K562 (cell line): Measurements from ENCODE around the gene KSR2. TPM values are rescaled to one million over a fixed set of nuclear protein-coding genes. Genes with fewer than 3 reads are reported as not detected.

Experiments
- ATAC-seq: fragments of 200-7000 bp; cut with Tn5 transposase; 3 replicates; pipeline ENCODE4 v1.9.1; 2020; ENCODE audit warnings: moderate library complexity
- BruUV-seq: library from RNA; stranded (reverse); fragments of 400-500 nt; replicated peaks from 2 replicates; lab custom pipeline; 2021; lab: Mats Ljungman, UMichigan
- CTCF ChIA-PET: fragments of 300-600 bp; formaldehyde crosslinking; extraction: SDS; loops from one replicate; lab custom pipeline; 2021; ENCODE audit warnings: low intra/inter-chr PET ratio; lab: Yijun Ruan, JAX
- POLR2A ChIA-PET: fragments of 300-600, 350-650 bp; sonication (Branson Sonifier 250); formaldehyde crosslinking; extraction: SDS; loops from one replicate; lab custom pipeline; 2021; ENCODE audit warnings: antibody characterized with exemption, inconsistent platforms; lab: Yijun Ruan, JAX
- DNase-seq, 4 experiments: peaks; one replicate each; pipeline versions ENCODE4 v3.0.0 to v3.0.0-alpha.2; 2011 to 2018; ENCODE audit warnings: low spot score in 3 of 4, mixed read lengths in 3 of 4; ENCODE audit errors: extremely low read depth in 1 of 4
- FAIRE-seq: peaks from 2 replicates; lab custom pipeline; 2011; peaks lifted over from hg19 to GRCh38; lab: Jason Lieb, UNC
- H2AFZ ChIP-seq: 2 replicates; pipeline ENCODE4 v1.6.0; 2011; ENCODE audit warnings: low read depth, low read length, control low read depth, inconsistent platforms
- H3K27ac ChIP-seq: fragments of 200-600 bp; 3 replicates; pipeline ENCODE4 v1.8.0; 2011; ENCODE audit warnings: low read depth, mild to moderate bottlenecking, control low read depth, inconsistent platforms, low read length, moderate library complexity, mixed read lengths; ENCODE audit errors: extremely low read depth
- H3K27me3 ChIP-seq, 2 experiments: fragments of 300-600 bp in 1 of 2; 2 replicates in 1 of 2; 3 replicates in 1 of 2; pipeline versions ENCODE4 v1.6.0 to v1.8.0; 2011; ENCODE audit warnings: inconsistent platforms in 2 of 2, low read length in 2 of 2, mild to moderate bottlenecking in 1 of 2, mixed read lengths in 1 of 2, moderate library complexity in 1 of 2; ENCODE audit not compliant: control insufficient read depth in 2 of 2, insufficient read depth in 2 of 2
- H3K36me3 ChIP-seq: fragments of 300-600 bp; 3 replicates; pipeline ENCODE4 v1.8.0; 2011; ENCODE audit warnings: mild to moderate bottlenecking, low read length, inconsistent platforms; ENCODE audit not compliant: control insufficient read depth, insufficient read depth
- H3K4me1 ChIP-seq, 2 experiments: fragments of 200-600 bp in 1 of 2; replicated peaks in 1 of 2; 2 replicates in 1 of 2; 3 replicates in 1 of 2; pipeline versions ENCODE4 v1.5.1 to v1.8.0; 2011; ENCODE audit warnings: inconsistent platforms in 2 of 2, low read length in 2 of 2, mild to moderate bottlenecking in 1 of 2, mixed read lengths in 1 of 2, moderate library complexity in 1 of 2; ENCODE audit not compliant: control insufficient read depth in 2 of 2, insufficient read depth in 2 of 2
- H3K4me2 ChIP-seq: 2 replicates; pipeline ENCODE4 v1.6.1; 2011; ENCODE audit warnings: low read length, control low read depth, inconsistent platforms, mixed read lengths; ENCODE audit not compliant: insufficient read depth
- H3K4me3 ChIP-seq: fragments of 200-600 bp; sonication (generic), shearing (Covaris generic); 2 replicates; pipeline ENCODE4 v1.5.1; 2016; ENCODE audit warnings: control low read depth, inconsistent platforms
- H3K79me2 ChIP-seq: fragments of 200-600 bp; 3 replicates; pipeline ENCODE4 v1.8.0; 2011; ENCODE audit warnings: low read length, inconsistent platforms; ENCODE audit not compliant: control insufficient read depth, insufficient read depth
- H3K9ac ChIP-seq, 2 experiments: 2 replicates each; pipeline versions ENCODE4 v1.6.0 to v1.6.1; 2011; ENCODE audit warnings: low read depth in 2 of 2, low read length in 2 of 2, control low read depth in 1 of 2, inconsistent platforms in 1 of 2, mild to moderate bottlenecking in 1 of 2, mixed read lengths in 1 of 2; ENCODE audit not compliant: insufficient read depth in 1 of 2
- H3K9me1 ChIP-seq: one replicate; pipeline ENCODE4 v1.6.0; 2011; ENCODE audit warnings: inconsistent platforms, mild to moderate bottlenecking, low read length, moderate library complexity; ENCODE audit not compliant: control insufficient read depth, insufficient read depth
- H3K9me3 ChIP-seq: replicated peaks from 2 replicates; pipeline ENCODE4 v1.5.1; 2011; ENCODE audit warnings: low read depth, low read length, inconsistent platforms; ENCODE audit not compliant: control insufficient read depth, insufficient read depth
- H4K20me1 ChIP-seq: replicated peaks from 2 replicates; pipeline ENCODE4 v1.6.1; 2011; ENCODE audit warnings: low read length, inconsistent platforms, mixed read lengths; ENCODE audit not compliant: control insufficient read depth, insufficient read depth
- BACH1 ChIP-seq: fragments of 200-800 bp; sonication (Bioruptor generic); IDR thresholded peaks from 2 replicates; pipeline ENCODE4 v1.6.1; 2016; ENCODE audit warnings: missing genetic modification characterization, missing compliant biosample characterization
- COPS2 ChIP-seq: fragments of 450-650 bp; conservative IDR thresholded peaks from 2 replicates; pipeline ENCODE4 v1.6.1; 2016; ENCODE audit warnings: mild to moderate bottlenecking, moderate library complexity
- ELF1 ChIP-seq: fragments of 200-800 bp; sonication (Bioruptor generic); IDR thresholded peaks from 2 replicates; pipeline ENCODE4 v1.6.1; 2016; ENCODE audit warnings: missing genetic modification characterization, missing compliant biosample characterization
- FOXJ2 ChIP-seq: fragments of 200-800 bp; sonication (Bioruptor generic); IDR thresholded peaks from 2 replicates; pipeline ENCODE4 v1.6.1; 2016; ENCODE audit warnings: missing genetic modification characterization, missing compliant biosample characterization
- HDAC8 ChIP-seq: fragments of 450-650 bp; IDR thresholded peaks from 2 replicates; pipeline ENCODE4 v1.6.1; 2016; ENCODE audit warnings: mild to moderate bottlenecking, missing genetic modification characterization, moderate library complexity, missing compliant biosample characterization
- HMG20A ChIP-seq: fragments of 450-650 bp; formaldehyde crosslinking; conservative IDR thresholded peaks from 2 replicates; pipeline ENCODE4 v1.4.0; 2020; ENCODE audit warnings: mild to moderate bottlenecking, mixed read lengths
- KAT8 ChIP-seq: fragments of 450-650 bp; IDR thresholded peaks from 2 replicates; pipeline ENCODE4 v1.6.1; 2016; ENCODE audit warnings: low read depth, mild to moderate bottlenecking
- MCM3 ChIP-seq: fragments of 450-650 bp; IDR thresholded peaks from 2 replicates; pipeline ENCODE4 v1.6.1; 2016
- MECOM ChIP-seq: fragments of 250-450 bp; sonication (Bioruptor Pico); IDR thresholded peaks from 2 replicates; pipeline ENCODE4 v1.8.0; 2022; ENCODE audit warnings: inconsistent platforms
- PCBP1 ChIP-seq: fragments of 200-400 bp; formaldehyde crosslinking; IDR thresholded peaks from 2 replicates; pipeline ENCODE4 v1.6.1; 2018; ENCODE audit warnings: mild to moderate bottlenecking, low read depth, low read length; ENCODE audit not compliant: poor library complexity, severe bottlenecking
- POLR2B ChIP-seq: fragments of 450-650 bp; IDR thresholded peaks from 2 replicates; pipeline ENCODE4 v1.6.1; 2018; ENCODE audit warnings: low read depth; ENCODE audit not compliant: partially characterized antibody
- RAD21 ChIP-seq, 2 experiments: fragments of 250-450 bp in 1 of 2; fragments of 450-650 bp in 1 of 2; sonication (Bioruptor Pico) in 1 of 2; formaldehyde crosslinking in 1 of 2; IDR thresholded peaks in 1 of 2; conservative IDR thresholded peaks in 1 of 2; 2 replicates each; pipeline versions ENCODE4 v1.4.0 to v1.8.0; 2020 to 2022; ENCODE audit warnings: mild to moderate bottlenecking in 2 of 2, moderate library complexity in 1 of 2
- RFX7 ChIP-seq: fragments of 250-450 bp; sonication (Bioruptor Pico); IDR thresholded peaks from 2 replicates; pipeline ENCODE4 v1.5.1; 2021; ENCODE audit warnings: mild to moderate bottlenecking
- SETDB1 ChIP-seq: IDR thresholded peaks from one replicate; pipeline ENCODE4 v1.6.1; 2012; ENCODE audit warnings: low read length, control low read depth, inconsistent platforms
- ZBTB17 ChIP-seq: fragments of 450-650 bp; formaldehyde crosslinking; IDR thresholded peaks from 2 replicates; pipeline ENCODE4 v1.4.0; 2020; ENCODE audit warnings: mild to moderate bottlenecking
- ZNF274 ChIP-seq: IDR thresholded peaks from 2 replicates; pipeline ENCODE4 v1.6.1; 2011; ENCODE audit warnings: low read depth, mild to moderate bottlenecking, low read length, moderate library complexity, borderline replicate concordance
- ZNF551 ChIP-seq: fragments of 250-450 bp; sonication (Bioruptor Pico); IDR thresholded peaks from 2 replicates; pipeline ENCODE4 v1.5.0; 2021; ENCODE audit warnings: mild to moderate bottlenecking, moderate library complexity
- ZNF707 ChIP-seq: fragments of 250-450 bp; sonication (Bioruptor Pico); conservative IDR thresholded peaks from 2 replicates; pipeline ENCODE4 v1.8.0; 2022; ENCODE audit warnings: inconsistent platforms, mild to moderate bottlenecking, moderate library complexity
- WGBS: fragments of 100-300 bp; shearing (Covaris generic); methylation state at CpG from one replicate; pipeline ENCODE4 v1.1.6; 2016; ENCODE audit warnings: low coverage, mixed read lengths; ENCODE audit not compliant: insufficient coverage; ENCODE audit errors: missing lambda C conversion rate; 5-methylcytosine and 5-hydroxymethylcytosine counted together
- in situ Hi-C: fragments of 300-500 bp; cut with MboI; formaldehyde crosslinking; loops from 4 replicates; pipeline ENCODE4 v1.15.0; 2018; ENCODE audit warnings: inconsistent platforms, mixed read lengths
- intact Hi-C: fragments of 100-400 bp; cut with micrococcal nuclease; formaldehyde crosslinking; loops from 2 replicates; pipeline ENCODE4 v1.14.2; 2022
- polyA plus RNA-seq, 8 experiments: library from polyadenylated mRNA; depleted of rRNA in 4 of 8; stranded (reverse) in 5 of 8; unstranded in 3 of 8; fragments of >200 nt; fragmentation: Nextera tagmentation in 2 of 8; fragmentation: Illumina TruSeq in 1 of 8; extraction: Ambion mirVana in 2 of 8; extraction: Trizol in 1 of 8; gene quantifications; 2 replicates each; pipeline versions ENCODE4 v1.2.1 to v1.2.3, GENCODE V29; 2011 to 2014; ENCODE audit warnings: inconsistent platforms in 1 of 8, missing spikeins in 1 of 8
- total RNA-seq, 7 experiments: library from RNA; depleted of rRNA in 6 of 7; stranded (reverse); fragments of >200 nt in 6 of 7; fragmentation: Illumina TruSeq in 2 of 7; extraction: Trizol in 2 of 7; gene quantifications; 2 replicates each; pipeline versions ENCODE4 v1.2.1 to v1.2.3, GENCODE V29; 2011 to 2021; ENCODE audit warnings: low replicate concordance in 1 of 7
- TF ChIP-seq, protein P1 (sequence below): fragments of 450-650 bp; formaldehyde crosslinking; IDR thresholded peaks from 2 replicates; pipeline ENCODE4 v1.4.0; 2022; ENCODE audit warnings: missing genetic modification characterization
- TF ChIP-seq, protein P2 (sequence below): sonication (generic); formaldehyde crosslinking; IDR thresholded peaks from 2 replicates; pipeline ENCODE4 v1.8.1; 2023; ENCODE audit warnings: mild to moderate bottlenecking, missing genetic modification reagents

The KSR2 gene
- total and polyA plus RNA-seq, 9 of the 15 experiments (the other 6 are each of a cell fraction or from before 2014, with no cell fraction given), result not detected

DNA sequence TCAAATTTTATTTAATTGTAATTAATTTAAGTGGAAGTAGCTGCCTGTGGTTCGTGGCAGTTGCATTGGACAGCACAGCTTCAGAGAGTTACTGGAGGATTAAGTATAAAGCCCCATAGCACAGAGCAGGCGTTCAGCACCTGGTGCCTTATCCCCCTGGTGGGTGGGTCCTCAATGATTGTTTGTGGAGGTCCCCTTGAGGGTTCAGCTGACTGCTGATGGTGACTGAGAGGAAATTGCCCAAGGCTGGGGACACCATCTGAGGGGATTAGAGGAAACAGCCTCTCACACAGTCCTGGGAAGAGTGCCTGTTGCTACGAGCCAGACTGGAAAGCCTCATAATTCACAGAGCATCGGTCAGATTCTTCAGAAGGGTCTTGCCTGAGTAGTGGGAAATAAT is 524.0 kb downstream of the KSR2 start:
- BruUV-seq, result no TSS peak
- no peaks in the 10 kb centered on the region for H3K9me3 ChIP-seq
- 0% methylated on average over 4 of the region's 4 CpGs for WGBS
- in situ Hi-C loops, result no loop called here
- no peak for ATAC-seq
- H3K79me2 ChIP-seq, result no peaks in the 10 kb centered on the region
- no peak overlapping the region for H3K4me3 ChIP-seq
- H3K36me3 ChIP-seq, result no peaks in the 10 kb centered on the region
- H3K9ac ChIP-seq, result no peak overlapping the region
- no peak for TF ChIP-seq MECOM
- TF ChIP-seq RAD21 (CRISPR knock-in tag; conservative IDR thresholded peaks at IDR 0.05 in 1 of 2, IDR thresholded peaks at IDR 0.05 in 1 of 2), result no peak
- TF ChIP-seq SETDB1, result no peak
- no peak for TF ChIP-seq BACH1
- no peak for TF ChIP-seq ZNF707 (CRISPR knock-in tag)
- TF ChIP-seq ZNF551 (CRISPR knock-in tag), result no peak
- TF ChIP-seq HMG20A, result no peak
- TF ChIP-seq ZBTB17 (CRISPR knock-in tag), result no peak
- TF ChIP-seq ELF1, result no peak
- no peak for TF ChIP-seq MCM3
- TF ChIP-seq FOXJ2 (tag), result no peak
- TF ChIP-seq, protein P1, sequence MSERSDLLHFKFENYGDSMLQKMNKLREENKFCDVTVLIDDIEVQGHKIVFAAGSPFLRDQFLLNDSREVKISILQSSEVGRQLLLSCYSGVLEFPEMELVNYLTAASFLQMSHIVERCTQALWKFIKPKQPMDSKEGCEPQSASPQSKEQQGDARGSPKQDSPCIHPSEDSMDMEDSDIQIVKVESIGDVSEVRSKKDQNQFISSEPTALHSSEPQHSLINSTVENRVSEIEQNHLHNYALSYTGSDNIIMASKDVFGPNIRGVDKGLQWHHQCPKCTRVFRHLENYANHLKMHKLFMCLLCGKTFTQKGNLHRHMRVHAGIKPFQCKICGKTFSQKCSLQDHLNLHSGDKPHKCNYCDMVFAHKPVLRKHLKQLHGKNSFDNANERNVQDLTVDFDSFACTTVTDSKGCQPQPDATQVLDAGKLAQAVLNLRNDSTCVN (CRISPR knock-in tag), result no peak
- TF ChIP-seq ZNF274, result no peak
- no peak for TF ChIP-seq PCBP1
- no peak for TF ChIP-seq HDAC8 (tag)
- TF ChIP-seq RFX7 (CRISPR knock-in tag), result no peak
- no peak for TF ChIP-seq KAT8
- TF ChIP-seq COPS2, result no peak
- TF ChIP-seq POLR2B, result no peak
- TF ChIP-seq, protein P2, sequence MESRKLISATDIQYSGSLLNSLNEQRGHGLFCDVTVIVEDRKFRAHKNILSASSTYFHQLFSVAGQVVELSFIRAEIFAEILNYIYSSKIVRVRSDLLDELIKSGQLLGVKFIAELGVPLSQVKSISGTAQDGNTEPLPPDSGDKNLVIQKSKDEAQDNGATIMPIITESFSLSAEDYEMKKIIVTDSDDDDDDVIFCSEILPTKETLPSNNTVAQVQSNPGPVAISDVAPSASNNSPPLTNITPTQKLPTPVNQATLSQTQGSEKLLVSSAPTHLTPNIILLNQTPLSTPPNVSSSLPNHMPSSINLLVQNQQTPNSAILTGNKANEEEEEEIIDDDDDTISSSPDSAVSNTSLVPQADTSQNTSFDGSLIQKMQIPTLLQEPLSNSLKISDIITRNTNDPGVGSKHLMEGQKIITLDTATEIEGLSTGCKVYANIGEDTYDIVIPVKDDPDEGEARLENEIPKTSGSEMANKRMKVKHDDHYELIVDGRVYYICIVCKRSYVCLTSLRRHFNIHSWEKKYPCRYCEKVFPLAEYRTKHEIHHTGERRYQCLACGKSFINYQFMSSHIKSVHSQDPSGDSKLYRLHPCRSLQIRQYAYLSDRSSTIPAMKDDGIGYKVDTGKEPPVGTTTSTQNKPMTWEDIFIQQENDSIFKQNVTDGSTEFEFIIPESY (CRISPR knock-in tag), result no peak
- TF ChIP-seq, all 486 proteins: peak for 0
- no peak overlapping the region for H3K27ac ChIP-seq
- POLR2A ChIA-PET, result no interaction called here
- CTCF ChIA-PET, result no interaction called here
- H3K9me1 ChIP-seq, result no peaks in the 10 kb centered on the region
- peaks cover 0 to 11% of the 10 kb centered on the region in 2 experiments; a peak in 2 of 5 replicates for H3K27me3 ChIP-seq
- intact Hi-C loops, result no loop called here
- DNase-seq, result no peak
- no peak overlapping the region for H3K4me2 ChIP-seq
- H2AFZ ChIP-seq, result no peak overlapping the region
- no peaks in the 10 kb centered on the region; a peak in 1 of 5 replicates for H3K4me1 ChIP-seq
- no peaks in the 10 kb centered on the region for H4K20me1 ChIP-seq
- FAIRE-seq, result no peak
